ENCODE data around the gene HOXC9.

HOXC9 gene

DNA sequence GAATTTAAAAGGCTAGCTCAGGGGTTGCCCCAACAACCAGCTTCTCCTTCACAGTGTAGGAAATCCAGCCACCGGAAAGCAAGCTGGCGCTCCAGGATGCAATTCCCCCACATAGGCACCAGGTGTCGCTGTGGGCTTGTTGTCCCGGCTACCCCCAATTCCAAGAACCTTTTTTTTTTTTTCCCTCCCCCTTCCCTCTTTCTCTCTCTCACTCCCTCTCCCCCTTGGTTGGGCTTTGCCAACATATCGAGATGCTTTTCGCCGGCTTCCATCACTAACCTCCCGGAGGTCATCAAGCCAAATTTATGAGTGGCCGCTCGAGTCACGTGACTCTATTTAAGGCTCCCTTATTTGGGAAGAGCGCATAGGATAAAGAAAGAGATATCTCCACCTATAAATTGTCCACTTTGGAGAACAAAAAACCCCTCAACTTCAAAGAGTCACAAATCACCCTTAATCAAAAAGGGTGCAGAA lies 32.7 kb downstream of the HOXC9 start, which contains the start of gene HOXC5 (continued):
- TF ChIP-seq, protein P1, sequence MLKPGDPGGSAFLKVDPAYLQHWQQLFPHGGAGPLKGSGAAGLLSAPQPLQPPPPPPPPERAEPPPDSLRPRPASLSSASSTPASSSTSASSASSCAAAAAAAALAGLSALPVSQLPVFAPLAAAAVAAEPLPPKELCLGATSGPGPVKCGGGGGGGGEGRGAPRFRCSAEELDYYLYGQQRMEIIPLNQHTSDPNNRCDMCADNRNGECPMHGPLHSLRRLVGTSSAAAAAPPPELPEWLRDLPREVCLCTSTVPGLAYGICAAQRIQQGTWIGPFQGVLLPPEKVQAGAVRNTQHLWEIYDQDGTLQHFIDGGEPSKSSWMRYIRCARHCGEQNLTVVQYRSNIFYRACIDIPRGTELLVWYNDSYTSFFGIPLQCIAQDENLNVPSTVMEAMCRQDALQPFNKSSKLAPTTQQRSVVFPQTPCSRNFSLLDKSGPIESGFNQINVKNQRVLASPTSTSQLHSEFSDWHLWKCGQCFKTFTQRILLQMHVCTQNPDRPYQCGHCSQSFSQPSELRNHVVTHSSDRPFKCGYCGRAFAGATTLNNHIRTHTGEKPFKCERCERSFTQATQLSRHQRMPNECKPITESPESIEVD (tag by site-specific recombination; IDR thresholded peaks at IDR 0.05) = peak; percentile 13; the same call in 1 of the 2 replicates
- TF ChIP-seq ZNF155 (tag by site-specific recombination; IDR thresholded peaks at IDR 0.05) (no peak), ZNF792 (tag by site-specific recombination; IDR thresholded peaks at IDR 0.05) (no peak), ZNF623 (tag by site-specific recombination; IDR thresholded peaks at IDR 0.05) (no peak), ZNF555 (tag by site-specific recombination; conservative IDR thresholded peaks at IDR 0.05) (no peak), ZNF677 (tag by site-specific recombination; IDR thresholded peaks at IDR 0.05) (no peak), IKZF3 (tag by site-specific recombination; IDR thresholded peaks at IDR 0.05) (peak; percentile 97), ZNF302 (tag by site-specific recombination; IDR thresholded peaks at IDR 0.05; ENCODE audit: low read depth) (no peak), ZBTB21 (tag by site-specific recombination; IDR thresholded peaks at IDR 0.05) (peak; percentile 81), ZNF560 (tag by site-specific recombination; IDR thresholded peaks at IDR 0.05; ENCODE audit: borderline replicate concordance) (no peak), ZNF549 (tag by site-specific recombination; IDR thresholded peaks at IDR 0.05) (no peak), ZNF2 (tag by site-specific recombination; IDR thresholded peaks at IDR 0.05) (peak; percentile 100), ZNF140 (tag by site-specific recombination; IDR thresholded peaks at IDR 0.05) (no peak; the same call in 1 of the 2 replicates), ZBTB8A (tag by site-specific recombination; IDR thresholded peaks at IDR 0.05) (peak; percentile 66), ZNF211 (tag by site-specific recombination; IDR thresholded peaks at IDR 0.05; ENCODE audit: low read depth) (no peak), ZNF423 (tag by site-specific recombination; IDR thresholded peaks at IDR 0.05) (no peak), ZBTB1 (tag by site-specific recombination; IDR thresholded peaks at IDR 0.05) (no peak), FEZF1 (tag by site-specific recombination; IDR thresholded peaks at IDR 0.05) (peak; percentile 79), ZNF248 (tag by site-specific recombination; IDR thresholded peaks at IDR 0.05) (no peak), ZNF157 (tag by site-specific recombination; IDR thresholded peaks at IDR 0.05) (no peak), ZNF10 (tag by site-specific recombination; IDR thresholded peaks at IDR 0.05) (no peak), SALL2 (tag by site-specific recombination; IDR thresholded peaks at IDR 0.05; ENCODE audit: borderline replicate concordance) (no peak), ZNF791 (tag by site-specific recombination; IDR thresholded peaks at IDR 0.05) (no peak)
- TF ChIP-seq, protein P2, sequence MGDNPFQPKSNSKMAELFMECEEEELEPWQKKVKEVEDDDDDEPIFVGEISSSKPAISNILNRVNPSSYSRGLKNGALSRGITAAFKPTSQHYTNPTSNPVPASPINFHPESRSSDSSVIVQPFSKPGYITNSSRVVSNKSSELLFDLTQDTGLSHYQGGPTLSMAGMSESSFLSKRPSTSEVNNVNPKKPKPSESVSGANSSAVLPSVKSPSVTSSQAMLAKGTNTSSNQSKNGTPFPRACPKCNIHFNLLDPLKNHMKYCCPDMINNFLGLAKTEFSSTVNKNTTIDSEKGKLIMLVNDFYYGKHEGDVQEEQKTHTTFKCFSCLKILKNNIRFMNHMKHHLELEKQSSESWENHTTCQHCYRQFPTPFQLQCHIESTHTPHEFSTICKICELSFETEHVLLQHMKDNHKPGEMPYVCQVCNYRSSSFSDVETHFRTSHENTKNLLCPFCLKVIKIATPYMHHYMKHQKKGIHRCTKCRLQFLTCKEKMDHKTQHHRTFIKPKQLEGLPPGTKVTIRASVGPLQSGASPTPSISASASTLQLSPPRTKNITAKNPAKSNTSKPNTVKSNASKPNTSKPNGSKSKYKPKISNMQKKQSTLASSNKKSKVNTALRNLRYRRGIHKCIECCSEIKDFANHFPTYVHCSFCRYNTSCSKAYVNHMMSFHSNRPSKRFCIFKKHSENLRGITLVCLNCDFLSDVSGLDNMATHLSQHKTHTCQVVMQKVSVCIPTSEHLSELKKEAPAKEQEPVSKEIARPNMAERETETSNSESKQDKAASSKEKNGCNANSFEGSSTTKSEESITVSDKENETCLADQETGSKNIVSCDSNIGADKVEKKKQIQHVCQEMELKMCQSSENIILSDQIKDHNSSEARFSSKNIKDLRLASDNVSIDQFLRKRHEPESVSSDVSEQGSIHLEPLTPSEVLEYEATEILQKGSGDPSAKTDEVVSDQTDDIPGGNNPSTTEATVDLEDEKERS (tag by site-specific recombination; IDR thresholded peaks at IDR 0.05) = no peak
- TF ChIP-seq, protein P3, sequence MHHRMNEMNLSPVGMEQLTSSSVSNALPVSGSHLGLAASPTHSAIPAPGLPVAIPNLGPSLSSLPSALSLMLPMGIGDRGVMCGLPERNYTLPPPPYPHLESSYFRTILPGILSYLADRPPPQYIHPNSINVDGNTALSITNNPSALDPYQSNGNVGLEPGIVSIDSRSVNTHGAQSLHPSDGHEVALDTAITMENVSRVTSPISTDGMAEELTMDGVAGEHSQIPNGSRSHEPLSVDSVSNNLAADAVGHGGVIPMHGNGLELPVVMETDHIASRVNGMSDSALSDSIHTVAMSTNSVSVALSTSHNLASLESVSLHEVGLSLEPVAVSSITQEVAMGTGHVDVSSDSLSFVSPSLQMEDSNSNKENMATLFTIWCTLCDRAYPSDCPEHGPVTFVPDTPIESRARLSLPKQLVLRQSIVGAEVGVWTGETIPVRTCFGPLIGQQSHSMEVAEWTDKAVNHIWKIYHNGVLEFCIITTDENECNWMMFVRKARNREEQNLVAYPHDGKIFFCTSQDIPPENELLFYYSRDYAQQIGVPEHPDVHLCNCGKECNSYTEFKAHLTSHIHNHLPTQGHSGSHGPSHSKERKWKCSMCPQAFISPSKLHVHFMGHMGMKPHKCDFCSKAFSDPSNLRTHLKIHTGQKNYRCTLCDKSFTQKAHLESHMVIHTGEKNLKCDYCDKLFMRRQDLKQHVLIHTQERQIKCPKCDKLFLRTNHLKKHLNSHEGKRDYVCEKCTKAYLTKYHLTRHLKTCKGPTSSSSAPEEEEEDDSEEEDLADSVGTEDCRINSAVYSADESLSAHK (tag by site-specific recombination; IDR thresholded peaks at IDR 0.05) = peak; percentile 83
- TF ChIP-seq, protein P4, sequence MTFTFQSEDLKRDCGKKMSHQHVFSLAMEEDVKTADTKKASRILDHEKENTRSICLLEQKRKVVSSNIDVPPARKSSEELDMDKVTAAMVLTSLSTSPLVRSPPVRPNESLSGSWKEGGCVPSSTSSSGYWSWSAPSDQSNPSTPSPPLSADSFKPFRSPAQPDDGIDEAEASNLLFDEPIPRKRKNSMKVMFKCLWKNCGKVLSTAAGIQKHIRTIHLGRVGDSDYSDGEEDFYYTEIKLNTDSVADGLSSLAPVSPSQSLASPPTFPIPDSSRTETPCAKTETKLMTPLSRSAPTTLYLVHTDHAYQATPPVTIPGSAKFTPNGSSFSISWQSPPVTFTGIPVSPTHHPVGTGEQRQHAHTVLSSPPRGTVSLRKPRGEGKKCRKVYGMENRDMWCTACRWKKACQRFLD (tag by site-specific recombination; IDR thresholded peaks at IDR 0.05) = no peak
- TF ChIP-seq, protein P5, sequence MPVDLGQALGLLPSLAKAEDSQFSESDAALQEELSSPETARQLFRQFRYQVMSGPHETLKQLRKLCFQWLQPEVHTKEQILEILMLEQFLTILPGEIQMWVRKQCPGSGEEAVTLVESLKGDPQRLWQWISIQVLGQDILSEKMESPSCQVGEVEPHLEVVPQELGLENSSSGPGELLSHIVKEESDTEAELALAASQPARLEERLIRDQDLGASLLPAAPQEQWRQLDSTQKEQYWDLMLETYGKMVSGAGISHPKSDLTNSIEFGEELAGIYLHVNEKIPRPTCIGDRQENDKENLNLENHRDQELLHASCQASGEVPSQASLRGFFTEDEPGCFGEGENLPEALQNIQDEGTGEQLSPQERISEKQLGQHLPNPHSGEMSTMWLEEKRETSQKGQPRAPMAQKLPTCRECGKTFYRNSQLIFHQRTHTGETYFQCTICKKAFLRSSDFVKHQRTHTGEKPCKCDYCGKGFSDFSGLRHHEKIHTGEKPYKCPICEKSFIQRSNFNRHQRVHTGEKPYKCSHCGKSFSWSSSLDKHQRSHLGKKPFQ (tag by site-specific recombination; IDR thresholded peaks at IDR 0.05) = peak; percentile 28; the same call in 1 of the 2 replicates
- TF ChIP-seq, protein P6, sequence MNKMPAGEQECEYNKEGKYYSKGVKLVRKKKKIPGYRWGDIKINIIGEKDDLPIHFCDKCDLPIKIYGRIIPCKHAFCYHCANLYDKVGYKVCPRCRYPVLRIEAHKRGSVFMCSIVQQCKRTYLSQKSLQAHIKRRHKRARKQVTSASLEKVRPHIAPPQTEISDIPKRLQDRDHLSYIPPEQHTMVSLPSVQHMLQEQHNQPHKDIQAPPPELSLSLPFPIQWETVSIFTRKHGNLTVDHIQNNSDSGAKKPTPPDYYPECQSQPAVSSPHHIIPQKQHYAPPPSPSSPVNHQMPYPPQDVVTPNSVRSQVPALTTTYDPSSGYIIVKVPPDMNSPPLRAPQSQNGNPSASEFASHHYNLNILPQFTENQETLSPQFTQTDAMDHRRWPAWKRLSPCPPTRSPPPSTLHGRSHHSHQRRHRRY (tag by site-specific recombination; IDR thresholded peaks at IDR 0.05) = no peak
- TF ChIP-seq, protein P7, sequence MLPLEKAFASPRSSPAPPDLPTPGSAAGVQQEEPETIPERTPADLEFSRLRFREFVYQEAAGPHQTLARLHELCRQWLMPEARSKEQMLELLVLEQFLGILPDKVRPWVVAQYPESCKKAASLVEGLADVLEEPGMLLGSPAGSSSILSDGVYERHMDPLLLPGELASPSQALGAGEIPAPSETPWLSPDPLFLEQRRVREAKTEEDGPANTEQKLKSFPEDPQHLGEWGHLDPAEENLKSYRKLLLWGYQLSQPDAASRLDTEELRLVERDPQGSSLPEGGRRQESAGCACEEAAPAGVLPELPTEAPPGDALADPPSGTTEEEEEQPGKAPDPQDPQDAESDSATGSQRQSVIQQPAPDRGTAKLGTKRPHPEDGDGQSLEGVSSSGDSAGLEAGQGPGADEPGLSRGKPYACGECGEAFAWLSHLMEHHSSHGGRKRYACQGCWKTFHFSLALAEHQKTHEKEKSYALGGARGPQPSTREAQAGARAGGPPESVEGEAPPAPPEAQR (tag by site-specific recombination; IDR thresholded peaks at IDR 0.05) = peak; percentile 95

Data from HEK293 (cell line).